UCSD-AML1 (cell line): ENCODE data around the gene ADCY5.

Experiments used
- DNase-seq: peaks from one replicate; lab custom pipeline; 2025; ENCODE audit not compliant: unreplicated experiment; lab: John Stamatoyannopoulos, UW

The ADCY5 gene

GRCh38 chr3:123459862-123460261 lies 11.0 kb upstream of the ADCY5 start:
- DNase-seq, result no peak

GRCh38 chr3:123458255-123458654 lies 9.4 kb upstream of the ADCY5 start:
- no peak for DNase-seq

GRCh38 chr3:123457841-123458240 lies 9.0 kb upstream of the ADCY5 start:
- no peak for DNase-seq

- no peak for DNase-seq
These were observed 4.8 kb upstream of the ADCY5 start for GRCh38 chr3:123453675-123454074.

GRCh38 chr3:123451186-123451585 lies 2.3 kb upstream of the ADCY5 start:
- no peak for DNase-seq

GRCh38 chr3:123449997-123450604 lies 1.2 kb upstream of the ADCY5 start:
- no peak for DNase-seq

GRCh38 chr3:123449102-123449996 lies 459 bp upstream of the ADCY5 start:
- DNase-seq, result no peak

GRCh38 chr3:123447749-123448517 lies 957 bp downstream of the ADCY5 start:
- DNase-seq, result peak; percentile 59

GRCh38 chr3:123447416-123447748 lies 1.5 kb downstream of the ADCY5 start:
- no peak for DNase-seq

GRCh38 chr3:123446610-123447109 lies 2.2 kb downstream of the ADCY5 start:
- no peak for DNase-seq

- no peak for DNase-seq
These were observed 2.7 kb downstream of the ADCY5 start for GRCh38 chr3:123446210-123446609.

GRCh38 chr3:123445702-123446101 lies 3.2 kb downstream of the ADCY5 start:
- no peak for DNase-seq

- no peak for DNase-seq
These were observed 4.1 kb downstream of the ADCY5 start for GRCh38 chr3:123444744-123445143.

- no peak for DNase-seq
These were observed 4.9 kb downstream of the ADCY5 start for GRCh38 chr3:123444023-123444422.

GRCh38 chr3:123442908-123443307 lies 6.0 kb downstream of the ADCY5 start:
- no peak for DNase-seq

GRCh38 chr3:123442125-123442524 lies 6.8 kb downstream of the ADCY5 start:
- DNase-seq, result no peak

- DNase-seq, result no peak
These were observed 8.9 kb downstream of the ADCY5 start for GRCh38 chr3:123439806-123440580.

- DNase-seq, result no peak
These were observed 15.9 kb downstream of the ADCY5 start for GRCh38 chr3:123432832-123433523.

GRCh38 chr3:123431658-123432324 lies 17.1 kb downstream of the ADCY5 start:
- no peak for DNase-seq
